ENCODE measurements around the gene DHH.

DHH gene

DNA sequence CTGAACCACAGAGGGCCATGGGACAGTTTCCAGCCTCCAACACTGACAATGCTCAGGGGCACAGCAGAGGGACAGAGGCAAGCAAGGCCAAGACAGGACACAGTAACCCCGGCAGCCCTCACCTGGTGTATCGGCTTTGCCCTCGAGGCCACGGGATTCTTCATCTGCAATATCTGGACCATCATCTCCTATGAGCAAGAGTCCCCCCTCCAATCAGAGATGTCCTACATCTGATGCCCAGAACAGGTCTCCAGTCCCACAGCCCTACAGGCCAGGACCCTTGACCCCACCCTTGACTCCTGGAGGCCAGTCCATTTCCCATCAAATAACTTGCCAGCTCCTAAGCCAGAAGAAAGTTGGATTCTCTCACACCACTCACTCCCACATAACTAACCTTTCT, 51.4 kb downstream of the DHH start:
- TF ChIP-seq, protein P1, sequence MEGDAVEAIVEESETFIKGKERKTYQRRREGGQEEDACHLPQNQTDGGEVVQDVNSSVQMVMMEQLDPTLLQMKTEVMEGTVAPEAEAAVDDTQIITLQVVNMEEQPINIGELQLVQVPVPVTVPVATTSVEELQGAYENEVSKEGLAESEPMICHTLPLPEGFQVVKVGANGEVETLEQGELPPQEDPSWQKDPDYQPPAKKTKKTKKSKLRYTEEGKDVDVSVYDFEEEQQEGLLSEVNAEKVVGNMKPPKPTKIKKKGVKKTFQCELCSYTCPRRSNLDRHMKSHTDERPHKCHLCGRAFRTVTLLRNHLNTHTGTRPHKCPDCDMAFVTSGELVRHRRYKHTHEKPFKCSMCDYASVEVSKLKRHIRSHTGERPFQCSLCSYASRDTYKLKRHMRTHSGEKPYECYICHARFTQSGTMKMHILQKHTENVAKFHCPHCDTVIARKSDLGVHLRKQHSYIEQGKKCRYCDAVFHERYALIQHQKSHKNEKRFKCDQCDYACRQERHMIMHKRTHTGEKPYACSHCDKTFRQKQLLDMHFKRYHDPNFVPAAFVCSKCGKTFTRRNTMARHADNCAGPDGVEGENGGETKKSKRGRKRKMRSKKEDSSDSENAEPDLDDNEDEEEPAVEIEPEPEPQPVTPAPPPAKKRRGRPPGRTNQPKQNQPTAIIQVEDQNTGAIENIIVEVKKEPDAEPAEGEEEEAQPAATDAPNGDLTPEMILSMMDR (IDR thresholded peaks at IDR 0.05; ENCODE audit: insufficient read depth, low read depth, low read length, missing control alignments): no peak
- DNase-seq (ENCODE audit: low read depth): no peak
- H3K4me3 ChIP-seq (ENCODE audit: low read depth, low read length): no peak overlapping the region

DNA sequence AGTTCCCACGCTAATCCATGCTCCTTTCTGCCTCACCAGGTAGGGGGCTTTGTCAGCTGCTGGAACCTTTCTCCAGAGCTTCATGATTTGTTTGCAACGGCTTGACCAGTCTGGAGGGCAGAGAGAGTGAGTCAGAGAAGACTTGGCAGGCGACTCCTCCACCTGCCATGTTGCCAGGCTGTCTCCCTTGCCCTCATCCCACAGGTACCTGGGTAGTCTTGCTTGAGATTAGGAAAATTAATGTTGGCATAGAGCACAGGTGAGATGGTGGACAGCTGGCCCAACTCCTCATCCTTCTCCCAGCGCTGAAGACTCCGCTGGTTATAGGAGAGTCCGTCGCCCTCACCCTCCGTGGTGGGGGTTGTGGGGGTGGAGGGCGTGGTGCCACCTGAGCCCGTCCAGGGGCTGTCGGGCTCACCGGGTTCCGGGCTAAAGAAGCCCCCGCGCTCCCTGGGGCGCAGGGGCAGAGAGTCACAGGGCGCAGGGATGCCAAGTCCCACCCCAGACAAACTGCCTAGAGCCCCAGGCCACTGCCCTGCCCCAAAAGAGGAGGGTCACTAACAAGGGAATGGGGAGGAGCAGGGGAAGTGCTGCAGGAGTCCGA, 52.6 kb downstream of the DHH start:
- DNase-seq (ENCODE audit: low read depth): no peak
- no peak overlapping the region for H3K4me3 ChIP-seq (ENCODE audit: low read depth, low read length)
- TF ChIP-seq, protein P1 (IDR thresholded peaks at IDR 0.05; ENCODE audit: insufficient read depth, low read depth, low read length, missing control alignments): no peak

DNA sequence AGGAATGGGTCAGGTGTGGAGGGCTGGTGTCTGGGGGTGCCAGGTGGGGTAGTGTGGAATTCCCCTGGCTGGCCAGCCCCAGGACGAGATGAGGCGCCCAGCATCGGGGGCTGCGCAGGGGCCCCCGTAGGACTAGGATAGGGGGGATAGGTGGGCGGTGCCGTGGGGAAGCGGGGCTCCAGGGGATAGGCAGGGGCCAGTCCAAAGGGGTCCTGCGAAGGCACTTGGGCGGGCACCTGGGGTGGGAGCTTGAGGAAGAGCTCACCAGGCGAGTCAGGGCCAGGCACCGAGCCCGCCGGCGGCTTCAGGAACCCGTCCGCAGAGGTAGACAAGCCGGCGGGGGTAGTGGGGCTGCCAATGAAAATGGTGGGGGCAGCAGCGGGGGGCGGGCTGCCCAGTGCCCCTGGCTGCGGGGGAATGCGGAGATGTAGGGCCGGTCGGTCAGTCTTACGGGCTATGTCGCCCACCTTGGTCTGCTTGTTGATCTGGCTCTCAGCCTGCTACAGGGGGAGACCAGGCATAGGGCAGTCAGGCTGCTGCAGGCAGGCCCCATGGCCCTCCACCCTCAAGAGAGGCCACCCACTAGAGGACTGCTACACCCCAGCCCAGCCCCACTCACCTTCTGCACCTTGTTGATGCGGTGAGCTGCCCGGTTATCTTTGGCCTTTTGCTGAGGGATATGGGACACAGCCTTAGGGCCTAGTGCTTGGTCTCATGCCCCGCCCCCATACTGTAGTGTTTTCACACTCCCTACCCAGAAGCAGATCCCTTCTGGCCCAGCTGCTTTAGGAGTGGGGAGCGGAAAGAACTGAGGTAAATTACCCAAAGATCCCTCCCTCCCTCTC, 53.3 kb downstream of the DHH start:
- TF ChIP-seq, protein P1 (IDR thresholded peaks at IDR 0.05; ENCODE audit: insufficient read depth, low read depth, low read length, missing control alignments): no peak
- DNase-seq (ENCODE audit: low read depth): no peak
- H3K4me3 ChIP-seq (ENCODE audit: low read depth, low read length): no peak overlapping the region

DNA sequence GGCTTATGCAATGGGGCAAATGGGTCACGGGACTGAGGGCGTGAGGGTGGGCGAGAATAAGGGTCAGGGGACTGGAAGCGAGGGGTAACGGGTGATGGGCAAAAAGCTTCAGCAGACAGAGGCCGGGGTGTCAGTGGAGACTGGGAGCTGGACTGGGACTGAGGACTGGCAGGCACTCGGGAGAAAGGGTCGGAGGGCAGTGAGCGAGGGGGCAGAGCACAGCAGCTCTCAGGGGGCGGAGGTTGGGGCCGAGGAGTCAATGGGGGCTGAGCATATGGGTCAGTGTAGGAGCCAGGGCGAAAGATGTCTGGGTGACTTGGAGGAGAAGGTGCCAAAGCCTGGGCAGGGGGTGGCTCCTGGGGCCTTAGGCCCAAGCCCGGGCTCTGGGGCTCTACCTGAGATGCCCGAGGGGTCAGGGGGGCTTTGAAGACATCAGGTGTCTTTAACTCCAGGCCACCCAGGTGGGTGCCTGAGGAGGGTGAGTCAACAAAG, 54.2 kb downstream of the DHH start:
- no peak for DNase-seq (ENCODE audit: low read depth)
- TF ChIP-seq, protein P1 (IDR thresholded peaks at IDR 0.05; ENCODE audit: insufficient read depth, low read depth, low read length, missing control alignments): no peak
- no peak overlapping the region for H3K4me3 ChIP-seq (ENCODE audit: low read depth, low read length)

DNA sequence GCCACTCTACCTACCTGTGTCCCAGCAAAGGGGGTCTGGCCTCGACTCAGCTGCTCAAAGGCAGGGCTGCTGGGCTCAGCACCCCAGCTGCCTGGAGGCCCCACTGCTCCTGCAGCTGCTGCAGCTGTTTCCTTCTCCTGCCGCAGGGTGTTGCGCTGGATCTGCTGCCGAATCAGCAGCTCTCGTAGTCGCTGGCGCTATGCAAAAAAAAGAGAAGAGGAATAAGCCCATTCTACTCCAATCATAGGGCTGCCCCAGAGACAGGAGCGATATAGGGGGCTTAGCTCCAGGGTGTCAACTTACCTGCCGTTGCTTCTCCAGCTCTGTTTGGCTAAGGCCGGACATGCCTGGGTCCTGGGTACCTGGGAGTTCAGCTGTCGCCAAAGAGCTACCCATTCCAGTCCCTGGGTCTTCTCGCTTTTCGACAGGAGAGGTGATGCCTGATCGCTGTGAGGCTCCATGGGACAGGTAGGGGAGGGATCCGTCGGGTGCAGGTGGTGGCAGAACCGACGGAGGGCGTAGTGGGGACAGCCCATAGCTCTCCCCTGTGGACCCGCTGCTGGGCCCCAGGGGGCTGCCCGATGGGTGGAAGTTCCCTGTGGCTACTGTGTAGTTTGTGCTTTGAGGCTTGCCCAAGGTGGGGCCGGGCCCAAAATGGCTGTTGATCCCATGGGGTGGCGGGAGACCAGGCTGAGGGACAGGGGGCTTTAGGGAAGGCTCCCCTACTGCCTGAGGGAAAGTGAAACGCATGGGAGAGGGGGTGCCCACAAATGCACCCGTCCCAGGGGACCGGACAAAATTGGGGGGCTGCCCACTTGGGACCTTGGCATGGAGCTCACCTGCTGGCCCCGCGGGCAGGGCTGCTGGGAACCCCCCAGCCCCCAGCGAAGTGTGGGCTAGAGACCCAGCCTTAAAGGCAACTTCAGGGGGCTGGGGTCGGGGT, 54.9 kb downstream of the DHH start:
- no peak for DNase-seq (ENCODE audit: low read depth)
- TF ChIP-seq, protein P1 (IDR thresholded peaks at IDR 0.05; ENCODE audit: insufficient read depth, low read depth, low read length, missing control alignments): no peak
- H3K4me3 ChIP-seq (ENCODE audit: low read depth, low read length): no peak overlapping the region

DNA sequence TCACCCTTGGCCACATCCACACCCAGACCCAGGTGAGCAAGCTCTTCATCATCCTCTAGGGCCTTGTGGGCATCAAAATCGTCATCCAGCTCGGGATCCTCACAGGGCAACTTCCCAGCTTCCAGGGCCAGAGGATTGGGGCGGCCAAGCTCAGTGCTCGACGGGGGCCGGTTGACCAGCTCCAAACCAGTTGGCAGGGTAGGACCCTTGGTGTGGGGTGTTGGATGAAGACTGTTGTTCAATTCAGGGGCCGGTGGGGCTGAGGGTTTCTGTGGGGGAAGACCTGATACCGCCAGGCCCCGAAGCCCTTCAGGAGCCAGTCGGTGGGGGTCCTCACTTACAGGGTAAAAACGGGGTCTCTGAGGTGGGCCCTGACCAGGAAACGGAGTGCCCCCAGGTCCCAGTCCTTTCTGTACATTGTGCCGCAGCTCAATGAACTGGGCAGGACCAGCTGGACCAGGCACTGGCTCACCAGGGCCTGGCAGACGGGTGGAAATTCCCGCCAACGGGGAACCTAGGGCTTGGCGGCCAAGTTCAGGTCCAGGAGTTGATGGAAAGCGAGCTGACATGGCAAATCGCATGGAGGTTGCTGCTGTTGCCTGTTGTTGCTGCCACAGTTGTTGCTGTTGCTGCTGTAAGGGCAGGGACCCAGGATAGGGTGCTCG, 56.2 kb downstream of the DHH start:
- no peak for DNase-seq (ENCODE audit: low read depth)
- TF ChIP-seq, protein P1 (IDR thresholded peaks at IDR 0.05; ENCODE audit: insufficient read depth, low read depth, low read length, missing control alignments): no peak
- no peak overlapping the region for H3K4me3 ChIP-seq (ENCODE audit: low read depth, low read length)
